ENCODE results near the gene AURKA. TPM values are rescaled to one million over a fixed set of nuclear protein-coding genes. Genes with fewer than 3 reads are reported as not detected.

AURKA gene
- 9.7 and 27.5 TPM in 2 replicates for total RNA-seq

DNA sequence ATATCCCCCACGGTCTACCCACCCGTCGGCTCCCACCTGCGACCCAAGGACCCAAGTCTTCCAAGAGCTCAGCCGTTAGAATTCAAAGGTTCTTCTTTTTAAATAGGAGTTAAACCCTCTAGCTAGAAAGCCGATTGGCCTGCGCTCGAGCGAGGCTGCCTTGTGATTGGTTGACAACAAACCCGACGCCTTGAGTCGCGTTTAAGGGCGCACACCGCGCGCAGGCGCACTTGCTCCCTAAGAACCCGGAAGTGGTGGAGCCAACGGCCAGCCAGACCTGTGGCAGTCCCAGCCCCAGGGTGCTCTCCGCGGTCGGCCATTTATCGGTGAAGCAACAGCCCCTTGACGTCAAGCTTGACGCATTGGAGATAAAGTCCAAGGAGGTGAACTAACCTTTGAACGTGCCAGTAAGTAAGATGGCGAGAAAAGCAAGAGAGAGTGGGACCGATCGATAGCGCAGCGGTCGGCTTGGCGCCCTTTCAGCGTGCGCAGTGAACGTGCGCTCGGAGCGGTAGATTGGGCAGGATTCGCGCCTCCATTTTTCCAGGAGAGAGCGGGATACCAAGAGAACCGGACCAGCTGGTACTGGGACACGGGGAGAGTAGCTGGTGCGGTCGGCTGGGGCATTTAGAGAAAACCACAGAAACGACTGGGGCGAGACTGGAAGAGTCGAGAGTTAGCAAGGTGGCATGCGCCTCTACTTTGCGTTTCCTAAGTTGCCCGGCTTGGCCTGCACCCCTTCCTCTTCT, at the start of gene AURKA, which contains the start of gene CSTF1:
Gene AURKA, minus strand, starts transcription at position 84 of the 749 bp plus-strand sequence. CDS start 4,018 bp downstream, outside the sequence.
Gene CSTF1, plus strand, starts transcription at position 514 of the 749 bp plus-strand sequence. CDS start 2,908 bp downstream, outside the sequence.
- DNase-seq (ENCODE audit: low read depth in 2 of 2): peak; percentile 98 to 100

DNA sequence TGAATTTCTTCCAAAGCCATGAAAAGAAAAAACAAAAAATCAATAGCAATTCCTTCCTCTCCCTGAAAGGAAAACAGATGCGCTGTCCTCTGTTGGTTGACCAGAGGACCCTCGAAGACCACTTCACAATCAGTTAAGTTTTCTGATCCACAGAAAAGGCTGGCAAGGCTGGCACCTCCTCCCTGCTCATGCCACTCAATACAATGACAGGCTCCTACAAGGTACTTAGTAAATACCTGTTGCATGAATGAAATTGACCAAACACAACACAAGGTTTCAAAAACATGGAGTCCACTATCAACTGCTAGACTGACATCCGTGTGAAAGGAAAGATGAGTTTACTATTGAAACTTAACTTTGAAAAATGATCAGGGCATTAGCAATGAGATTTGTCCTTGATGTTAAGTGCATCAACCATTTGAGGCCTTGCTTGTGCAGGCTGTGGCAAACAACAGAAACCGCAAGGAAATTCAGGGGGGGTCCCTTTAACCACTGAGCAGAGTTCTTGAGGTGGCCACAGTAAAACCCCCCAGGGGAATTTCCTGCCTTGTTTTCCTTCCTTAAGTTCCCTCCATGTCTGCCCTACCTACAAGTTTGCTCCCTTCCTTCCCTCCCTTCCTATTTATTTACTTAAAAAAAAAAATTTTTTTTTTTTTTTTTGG, 48.5 kb upstream of the AURKA start:
- no peak for DNase-seq (ENCODE audit: low read depth in 2 of 2)

DNA sequence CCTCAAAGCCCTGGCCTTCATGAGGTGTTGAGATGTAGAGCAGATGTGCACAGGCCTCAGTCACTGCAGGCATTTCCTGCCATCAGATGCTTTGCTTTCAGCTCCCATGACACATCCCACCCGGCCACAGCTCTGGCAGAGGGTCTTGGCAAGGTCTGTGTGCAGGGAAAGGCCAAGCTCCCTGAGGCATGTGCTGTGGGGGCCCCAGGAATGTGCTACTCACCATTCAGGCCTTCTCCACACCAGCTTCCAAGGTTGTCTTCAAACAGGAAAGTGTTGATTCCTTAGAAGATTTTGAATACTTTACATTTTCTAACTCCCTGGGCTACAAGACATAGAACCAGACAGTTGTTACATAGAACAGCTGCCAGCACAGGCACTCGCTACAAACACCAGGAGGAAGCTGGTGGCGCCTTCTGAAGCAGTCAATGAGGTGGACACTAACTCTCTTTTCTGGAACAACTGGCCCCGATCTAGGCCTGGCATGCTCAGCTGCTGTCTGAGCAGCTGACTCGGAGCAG, 47.8 kb upstream of the AURKA start:
- peak; percentile 48 to 72 for DNase-seq (ENCODE audit: low read depth in 2 of 2)

DNA sequence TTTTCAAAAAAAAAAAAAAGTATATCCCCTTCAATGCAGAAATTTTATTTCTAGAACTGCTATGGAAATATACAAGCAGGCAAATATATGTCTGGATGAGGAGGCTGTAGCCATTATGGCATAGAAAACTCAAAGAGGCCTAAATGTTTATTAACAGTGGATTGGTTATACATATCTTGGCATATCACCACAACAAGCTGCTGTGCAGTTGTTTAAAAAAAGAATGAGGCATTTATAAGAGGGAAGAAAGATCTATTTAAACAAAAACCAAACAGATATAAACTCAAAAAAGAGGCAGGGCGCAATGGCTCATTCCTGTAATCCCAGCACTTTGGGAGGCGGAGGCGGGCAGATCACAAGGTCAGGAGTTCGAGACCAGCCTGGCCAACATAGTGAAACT, 46.3 kb upstream of the AURKA start:
- no peak for DNase-seq (ENCODE audit: low read depth in 2 of 2)

DNA sequence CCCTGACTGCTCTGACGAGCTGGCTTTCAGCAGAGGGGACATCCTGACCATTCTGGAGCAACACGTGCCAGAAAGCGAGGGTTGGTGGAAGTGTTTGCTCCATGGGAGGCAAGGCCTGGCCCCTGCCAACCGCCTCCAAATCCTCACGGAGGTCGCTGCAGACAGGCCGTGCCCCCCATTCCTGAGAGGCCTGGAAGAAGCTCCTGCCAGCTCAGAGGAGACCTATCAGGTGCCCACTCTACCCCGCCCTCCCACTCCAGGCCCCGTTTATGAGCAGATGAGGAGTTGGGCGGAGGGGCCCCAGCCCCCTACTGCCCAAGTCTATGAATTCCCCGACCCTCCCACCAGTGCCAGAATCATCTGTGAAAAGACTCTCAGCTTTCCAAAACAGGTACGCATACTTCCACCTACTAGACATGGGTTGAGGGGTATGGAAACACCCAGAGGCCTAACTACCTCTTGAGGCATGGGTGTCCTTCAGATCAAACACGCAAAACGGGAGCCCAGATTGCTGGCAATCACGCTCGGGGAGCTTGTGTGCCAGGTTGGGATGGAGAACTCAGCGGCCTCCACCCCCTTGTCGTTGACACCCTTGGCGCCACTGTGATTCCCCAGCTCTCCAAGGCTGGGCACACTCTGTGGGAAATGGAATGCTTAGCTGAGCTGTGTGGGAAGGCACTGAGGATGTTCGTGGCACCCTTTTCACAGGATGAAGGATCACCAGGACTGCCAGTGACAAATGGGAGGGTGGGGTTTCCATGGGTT, 45.4 kb upstream of the AURKA start:
- DNase-seq (ENCODE audit: low read depth in 2 of 2): no peak

DNA sequence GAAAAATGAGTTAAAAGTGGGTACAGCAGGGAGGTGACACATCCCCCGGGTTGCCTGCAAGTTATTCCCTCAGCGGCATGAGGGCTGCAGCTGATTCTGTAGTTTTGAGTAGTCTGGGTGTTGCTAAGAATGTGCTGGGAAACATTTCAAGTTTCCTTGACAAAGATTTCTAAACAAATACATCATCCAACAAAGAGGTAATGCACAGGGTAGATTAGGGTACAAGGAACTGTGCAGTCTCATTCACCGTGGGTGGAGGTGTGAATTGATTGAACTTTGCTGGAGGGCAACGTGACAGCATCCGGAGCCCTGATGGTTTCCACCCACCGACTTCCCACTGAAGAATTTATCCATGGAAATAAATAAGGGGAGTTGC, 41.9 kb upstream of the AURKA start:
- no peak for DNase-seq (ENCODE audit: low read depth in 2 of 2)

DNA sequence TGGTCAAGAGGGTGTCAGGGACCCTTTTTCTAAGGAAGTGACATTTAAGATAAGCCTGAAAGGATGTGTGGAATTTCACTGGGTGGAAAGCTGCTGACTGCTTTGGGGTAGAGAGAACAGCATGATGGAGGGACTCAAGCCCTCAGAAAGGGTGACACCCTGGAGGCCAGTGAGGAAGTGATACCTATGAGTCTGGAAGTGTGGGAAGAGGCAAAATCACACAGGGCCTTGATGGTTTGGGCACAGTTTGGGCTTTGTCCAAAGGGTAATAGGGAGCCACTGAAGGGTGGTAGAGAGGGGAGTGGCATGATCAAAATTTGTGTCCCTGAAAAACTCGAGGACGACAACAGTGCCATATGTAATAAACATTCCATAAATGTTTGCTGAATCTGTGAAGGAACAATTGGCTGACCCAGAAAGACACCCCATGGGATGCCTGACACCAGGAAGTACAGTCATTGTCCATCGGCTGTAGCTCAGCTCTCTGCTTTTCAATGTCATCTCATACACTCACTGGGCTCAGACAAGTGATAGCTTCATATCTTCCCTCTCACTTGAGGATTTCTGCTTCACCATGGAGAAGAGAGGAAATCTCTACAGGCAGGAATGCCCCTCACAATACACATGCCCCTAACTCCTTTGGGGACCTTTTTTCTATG, 41.3 kb upstream of the AURKA start:
- DNase-seq (ENCODE audit: low read depth in 2 of 2): no peak

DNA sequence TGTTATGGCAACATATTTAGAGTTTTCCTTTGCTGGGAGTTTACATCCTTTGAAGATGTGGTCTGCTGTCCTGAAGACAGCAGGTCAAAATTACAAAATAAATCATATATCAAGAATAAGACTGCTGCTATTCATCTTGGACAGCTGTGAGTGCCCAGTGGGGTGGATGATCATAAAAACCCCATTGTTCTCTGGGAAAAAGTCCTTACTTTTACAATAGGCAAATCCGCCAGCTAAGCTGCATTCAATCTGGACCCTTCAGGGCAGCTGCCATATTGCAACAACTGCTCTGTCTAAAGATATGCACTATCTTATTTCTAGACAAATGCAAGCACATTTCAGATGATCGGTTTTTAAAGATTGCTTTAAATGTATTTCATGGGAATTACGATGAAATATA, 39.5 kb upstream of the AURKA start:
- no peak for DNase-seq (ENCODE audit: low read depth in 2 of 2)

DNA sequence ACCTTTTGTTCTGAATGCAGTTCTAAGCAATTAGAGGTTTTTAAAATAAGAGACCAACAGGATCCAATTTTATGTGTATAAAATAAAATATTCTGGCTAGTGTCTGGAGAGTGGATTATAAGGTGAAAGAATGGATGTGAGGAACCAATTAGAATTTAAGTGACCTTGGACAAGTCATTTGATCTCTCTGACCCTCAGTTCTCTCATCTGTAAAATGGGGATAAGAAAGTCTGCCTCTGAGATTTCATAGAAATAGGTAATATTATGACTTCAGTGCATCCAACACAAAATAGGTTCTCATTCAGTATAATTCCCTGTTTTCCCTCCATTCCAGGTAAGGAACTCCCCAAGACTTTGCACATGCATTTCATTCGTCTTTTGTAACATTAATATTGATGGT, 38.9 kb upstream of the AURKA start:
- DNase-seq (ENCODE audit: low read depth in 2 of 2): no peak

DNA sequence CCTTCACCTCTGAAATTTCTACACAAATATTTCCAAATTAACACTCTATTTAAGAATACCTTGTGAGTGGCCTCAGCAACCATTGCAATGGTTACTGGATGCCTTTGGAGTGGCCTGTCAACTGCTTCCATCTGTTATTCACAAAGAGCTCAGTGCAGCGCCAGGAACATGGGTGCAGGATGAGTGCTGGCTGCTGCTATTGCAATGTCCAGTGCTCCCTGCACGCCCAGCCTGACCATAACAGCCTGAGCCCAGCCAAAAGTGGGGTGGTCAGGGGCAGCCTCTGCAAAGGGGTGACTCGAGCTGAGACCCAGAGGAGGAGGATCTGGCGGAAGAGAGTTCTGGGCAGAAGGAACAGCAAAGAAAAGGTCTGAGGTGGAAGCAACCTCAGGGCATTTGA, 38.4 kb upstream of the AURKA start:
- DNase-seq (ENCODE audit: low read depth in 2 of 2): no peak

DNA sequence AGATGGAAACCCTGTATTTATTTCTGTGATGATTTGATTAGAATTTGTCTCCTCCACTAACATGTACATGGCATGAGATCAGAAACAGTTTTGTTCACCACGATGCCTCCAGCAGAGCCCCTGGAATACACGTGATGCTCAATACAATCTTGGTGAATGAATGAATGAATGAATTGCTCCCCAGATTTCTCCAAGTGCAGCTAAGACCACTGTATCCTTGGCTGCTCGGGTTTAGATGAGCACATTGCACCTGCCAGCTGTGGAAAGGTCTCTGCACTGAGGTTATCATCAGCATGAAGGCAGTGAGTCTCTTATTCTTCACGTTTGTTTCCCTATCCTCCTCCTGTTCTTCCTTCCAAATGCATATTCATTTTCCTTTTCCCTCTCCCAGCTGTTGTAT, 37.9 kb upstream of the AURKA start:
- DNase-seq (ENCODE audit: low read depth in 2 of 2): no peak

DNA sequence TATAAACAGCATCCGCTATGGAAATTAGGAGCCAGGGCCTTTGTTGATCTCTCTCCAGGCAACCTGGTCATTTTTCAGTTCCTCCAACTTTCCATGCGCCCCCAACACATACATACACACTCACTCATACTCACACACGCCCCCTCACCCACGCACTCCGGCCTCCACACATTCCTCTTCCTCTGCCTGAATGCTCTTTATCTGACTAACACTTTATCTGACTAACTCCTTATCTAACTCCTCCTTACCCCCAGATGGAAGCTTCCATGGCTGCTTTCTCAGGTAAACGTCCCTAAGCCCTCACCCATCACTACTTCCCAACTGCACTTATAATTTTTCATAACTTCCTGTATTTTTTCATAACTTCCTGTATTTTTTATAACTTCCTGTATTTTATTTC, 37.5 kb upstream of the AURKA start:
- peak; percentile 7 to 47 for DNase-seq (ENCODE audit: low read depth in 2 of 2)

DNA sequence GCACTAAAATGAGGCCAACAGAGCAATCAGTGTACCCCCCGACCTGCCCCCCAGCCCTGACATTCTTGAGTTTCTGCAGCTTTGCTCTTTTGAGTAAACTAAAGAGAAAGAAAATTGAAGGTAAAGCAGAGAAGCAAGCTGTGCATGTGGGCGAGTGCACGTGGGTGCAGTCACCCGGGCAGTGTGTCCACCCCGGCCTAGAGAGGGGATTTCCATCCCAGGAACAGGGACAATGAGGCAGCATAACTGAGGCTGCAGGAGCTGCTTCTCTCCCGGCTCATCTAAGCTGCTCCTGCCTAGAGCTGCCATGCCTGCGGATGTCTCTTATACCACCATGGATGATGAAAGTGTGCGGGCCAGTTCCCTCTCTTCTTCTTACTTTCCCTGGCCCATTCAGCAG, 36.9 kb upstream of the AURKA start:
- DNase-seq (ENCODE audit: low read depth in 2 of 2): no peak

DNA sequence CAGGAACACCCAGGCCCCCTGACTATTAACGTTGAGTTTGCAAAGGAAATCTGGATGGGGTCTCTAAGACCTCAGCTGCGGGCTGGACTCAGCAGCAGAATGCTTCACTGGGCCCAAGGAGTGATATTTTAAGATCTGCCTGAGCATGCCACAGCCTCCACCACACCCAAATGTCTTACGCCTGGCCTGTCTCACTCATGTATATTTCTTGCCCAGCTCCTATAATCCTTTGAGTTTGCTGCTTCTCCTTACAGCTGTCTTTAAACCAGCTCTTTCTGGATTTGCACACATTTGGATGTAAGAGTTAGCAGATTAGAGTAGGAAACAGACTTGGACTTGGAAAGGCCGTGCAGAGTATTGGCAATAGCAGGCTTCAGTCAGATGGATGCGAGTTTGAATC, 36.4 kb upstream of the AURKA start:
- DNase-seq (ENCODE audit: low read depth in 2 of 2): no peak

DNA sequence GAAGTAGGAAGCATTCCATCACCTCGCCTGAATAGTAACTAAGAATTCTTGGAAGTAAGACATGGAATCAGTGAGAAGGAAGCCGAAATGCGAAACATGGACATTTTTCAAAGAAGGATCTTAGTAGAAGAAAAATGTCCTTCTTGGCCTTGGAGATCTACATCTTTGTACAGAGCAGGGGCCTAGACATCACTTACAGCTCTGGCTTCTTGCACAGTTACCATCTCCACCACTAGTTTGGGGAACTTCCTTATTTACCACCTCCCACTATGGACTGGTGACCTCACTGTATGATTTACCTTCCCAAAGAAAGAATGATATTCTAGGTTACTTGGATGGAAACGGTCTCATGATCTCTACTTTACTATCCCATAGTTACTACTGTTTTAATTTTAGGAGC, 35.8 kb upstream of the AURKA start:
- DNase-seq (ENCODE audit: low read depth in 2 of 2): no peak

DNA sequence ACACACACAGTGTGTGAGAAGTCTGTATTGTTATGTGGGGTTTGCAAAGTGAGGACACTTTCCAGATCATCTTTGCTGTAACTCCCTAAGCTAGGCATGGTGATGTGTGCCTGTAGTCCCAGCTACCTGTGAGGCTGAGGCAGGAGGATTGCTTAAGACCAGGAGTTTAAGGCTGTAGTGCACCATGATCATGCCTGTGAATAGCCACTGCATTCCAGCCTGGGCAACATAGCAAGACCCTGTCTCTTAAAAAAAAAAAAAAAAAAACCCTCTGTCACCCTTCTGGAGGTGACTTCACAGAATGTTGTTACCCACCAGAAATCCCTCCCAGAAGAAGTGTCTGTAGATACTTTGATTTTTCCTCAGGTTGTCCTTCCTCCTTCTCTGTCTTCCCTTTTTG, 34.9 kb upstream of the AURKA start:
- DNase-seq (ENCODE audit: low read depth in 2 of 2): no peak

DNA sequence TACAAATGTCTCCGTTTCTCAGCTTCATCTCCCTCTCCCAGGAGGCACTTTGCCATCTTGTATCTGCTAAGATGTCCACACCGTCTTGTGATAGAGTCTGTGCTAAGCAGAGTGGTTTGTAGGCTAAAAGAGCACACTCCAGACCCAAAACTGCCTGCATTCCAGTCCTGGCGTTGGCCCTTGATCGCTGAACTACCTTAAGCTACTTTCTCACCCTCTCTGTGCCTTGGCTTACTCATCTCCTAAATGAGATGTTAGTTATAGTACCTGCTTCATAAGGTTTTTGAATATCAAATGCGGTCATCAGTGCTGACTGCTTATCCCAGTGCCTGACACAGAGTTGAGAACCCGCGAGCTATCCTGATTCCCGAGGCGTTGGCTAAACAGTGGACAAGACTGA, 34.0 kb upstream of the AURKA start:
- DNase-seq (ENCODE audit: low read depth in 2 of 2): no peak

DNA sequence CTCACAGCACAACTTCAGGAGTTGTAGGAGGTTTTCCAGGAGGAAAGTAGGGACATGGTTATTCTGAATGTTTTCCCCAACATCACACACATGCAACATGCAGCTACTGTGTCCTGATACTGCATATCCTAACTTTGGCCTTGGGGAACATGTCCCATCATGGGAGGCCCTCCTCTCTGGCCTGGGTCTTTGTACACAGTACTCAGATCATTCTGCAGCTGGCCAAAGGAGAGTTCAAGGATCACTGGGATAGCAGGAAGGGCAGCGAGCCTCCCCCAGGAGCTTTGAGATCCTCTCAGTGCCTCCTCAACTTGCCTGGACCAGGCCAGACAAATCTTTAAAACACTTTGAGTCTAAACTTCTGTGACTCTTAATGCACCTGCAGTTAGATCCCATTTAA, 32.9 kb upstream of the AURKA start:
- DNase-seq (ENCODE audit: low read depth in 2 of 2): no peak

DNA sequence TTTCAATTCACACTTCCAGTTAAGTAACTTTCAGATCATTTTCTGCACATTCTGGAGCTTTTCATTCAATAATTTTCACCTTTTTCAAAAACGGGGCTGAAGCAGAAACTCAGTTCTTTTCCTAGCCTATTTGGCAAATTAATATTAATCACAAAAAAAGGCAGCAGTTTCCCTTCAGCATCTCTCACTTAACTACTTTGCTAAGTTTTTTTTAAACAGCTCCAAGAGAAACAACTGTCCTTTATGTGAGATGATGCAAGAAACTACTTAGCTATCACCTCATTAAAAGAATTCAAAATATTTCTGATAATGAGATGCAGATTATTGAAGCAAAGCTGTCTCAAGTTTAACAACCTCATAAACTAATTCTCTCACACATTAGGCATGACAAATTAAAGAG, 31.9 kb upstream of the AURKA start:
- no peak for DNase-seq (ENCODE audit: low read depth in 2 of 2)

DNA sequence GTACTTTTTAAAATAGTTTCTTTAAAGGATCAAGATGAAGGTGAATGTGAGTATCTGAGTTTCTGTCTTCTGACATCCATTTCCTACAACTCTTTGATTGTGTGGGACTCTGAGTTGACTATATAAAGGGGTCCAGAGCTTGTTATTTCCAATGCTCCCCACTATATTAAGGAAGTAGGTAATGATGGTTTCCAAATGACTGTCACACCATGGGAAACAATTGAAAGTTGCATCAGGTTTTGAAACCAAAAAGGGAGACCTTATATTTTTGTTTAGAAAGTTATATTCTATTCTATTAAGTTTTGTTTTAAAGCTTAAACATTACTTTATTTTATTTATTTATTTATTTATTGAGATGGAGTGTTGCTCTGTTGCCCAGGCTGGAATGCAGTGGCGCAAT, 31.2 kb upstream of the AURKA start:
- DNase-seq (ENCODE audit: low read depth in 2 of 2): no peak

DNA sequence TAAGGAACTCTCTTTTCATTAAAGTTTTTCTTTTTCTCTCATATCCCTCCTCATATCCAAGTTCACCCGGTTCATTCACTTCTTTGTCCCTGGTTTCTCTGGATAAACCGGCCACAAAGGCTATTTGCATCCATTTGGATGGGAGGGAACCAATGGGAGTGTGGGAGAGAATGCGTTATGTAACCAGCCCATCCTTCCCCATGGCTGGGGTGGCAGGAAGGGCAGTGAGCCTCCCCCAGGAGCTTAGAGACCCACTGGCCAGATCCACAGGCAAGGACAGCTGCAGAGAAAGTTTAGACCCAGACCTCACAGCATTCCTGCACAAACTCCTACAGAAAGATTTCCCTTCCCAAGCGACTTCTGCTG, 30.8 kb upstream of the AURKA start:
- no peak for DNase-seq (ENCODE audit: low read depth in 2 of 2)

All from dermis microvascular lymphatic vessel endothelial cell (primary cell).